A549 (cell line): ENCODE measurements around the gene GTF3C1. TPM values are rescaled to one million over a fixed set of nuclear protein-coding genes. Genes with fewer than 3 reads are reported as not detected.

ENCODE experiments used
- ATAC-seq, 2 experiments: fragments of 200-7000 bp in 1 of 2; fragments of >200 bp in 1 of 2; cut with Nextera tagmentation in 1 of 2; cut with Tn5 transposase in 1 of 2; 3 replicates each; pipeline versions ENCODE4 v1.8.0 to v1.9.1; 2018 to 2020; ENCODE audit warnings: mild to moderate bottlenecking in 1 of 2, moderate library complexity in 1 of 2
- CTCF ChIA-PET: fragments of 300-600 bp; sonication (Branson Sonifier 250); formaldehyde crosslinking; extraction: SDS; loops from one replicate; lab custom pipeline; 2021; ENCODE audit warnings: antibody characterized with exemption, inconsistent platforms; lab: Yijun Ruan, JAX
- POLR2A ChIA-PET: fragments of 350-600 bp; formaldehyde crosslinking; extraction: SDS; loops from one replicate; lab custom pipeline; 2021; ENCODE audit warnings: antibody characterized with exemption, inconsistent platforms; lab: Yijun Ruan, JAX
- DNase-seq, 2 experiments: peaks; one replicate each; pipeline versions ENCODE4 v3.0.0 to v3.0.0-alpha.2; 2011 to 2016; ENCODE audit warnings: low read depth in 1 of 2, low spot score in 1 of 2
- FAIRE-seq: peaks from 2 replicates; lab custom pipeline; 2011; peaks lifted over from hg19 to GRCh38; lab: Jason Lieb, UNC
- H3K27ac ChIP-seq, 2 experiments: fragments of >200 bp; sonication (Bioruptor Twin); formaldehyde crosslinking; 3 replicates each; pipeline ENCODE4 v1.5.1; 2016 to 2017
- H3K4me1 ChIP-seq: fragments of >200 bp; sonication (Bioruptor Twin); formaldehyde crosslinking; 3 replicates; pipeline ENCODE4 v1.6.1; 2016
- H3K4me2 ChIP-seq: fragments of >200 bp; sonication (Bioruptor Twin); formaldehyde crosslinking; 3 replicates; pipeline ENCODE4 v1.6.1; 2016
- H3K4me3 ChIP-seq: fragments of >200 bp; sonication (Bioruptor Twin); formaldehyde crosslinking; 3 replicates; pipeline ENCODE4 v1.5.1; 2016
- H3K9me3 ChIP-seq: fragments of >200 bp; sonication (Bioruptor Twin); formaldehyde crosslinking; 3 replicates; pipeline ENCODE4 v1.6.1; 2016
- CEBPB ChIP-seq, 2 experiments: fragments of >200 bp in 1 of 2; sonication (Bioruptor Twin) in 1 of 2; formaldehyde crosslinking in 1 of 2; IDR thresholded peaks; 2 replicates each; pipeline ENCODE4 v1.6.1; 2012 to 2016
- CHD4 ChIP-seq: fragments of 200-600 bp; sonication (generic); IDR thresholded peaks from 2 replicates; pipeline ENCODE4 v1.6.1; 2016; ENCODE audit warnings: antibody characterized with exemption, mild to moderate bottlenecking, borderline replicate concordance
- EHMT2 ChIP-seq: fragments of 200-600 bp; sonication (generic); IDR thresholded peaks from 2 replicates; pipeline ENCODE4 v1.6.1; 2016; ENCODE audit warnings: antibody characterized with exemption, low read depth, mild to moderate bottlenecking, moderate library complexity
- FOSB ChIP-seq: fragments of 250-450 bp; sonication (Bioruptor Pico); IDR thresholded peaks from 2 replicates; pipeline ENCODE4 v1.5.0; 2020; ENCODE audit warnings: mild to moderate bottlenecking, moderate library complexity
- HDAC2 ChIP-seq: fragments of 200-600 bp; sonication (generic); IDR thresholded peaks from 2 replicates; pipeline ENCODE4 v1.6.1; 2016
- HEYL ChIP-seq: fragments of 250-450 bp; sonication (Bioruptor Pico); IDR thresholded peaks from 2 replicates; pipeline ENCODE4 v1.8.0; 2021; ENCODE audit warnings: mild to moderate bottlenecking, moderate library complexity
- HOXB13 ChIP-seq: fragments of 250-450 bp; sonication (Bioruptor Pico); IDR thresholded peaks from 2 replicates; pipeline ENCODE4 v1.5.0; 2020; ENCODE audit warnings: low read depth, mild to moderate bottlenecking, moderate library complexity
- MYC ChIP-seq: IDR thresholded peaks from 2 replicates; pipeline ENCODE4 v1.6.1; 2012; ENCODE audit warnings: mild to moderate bottlenecking, inconsistent platforms, low read length, improper control_type of control experiment, borderline replicate concordance
- NR3C1 ChIP-seq: fragments of >200 bp; sonication (Bioruptor Twin); formaldehyde crosslinking; IDR thresholded peaks from 3 replicates; pipeline ENCODE4 v1.6.1; 2017
- PHF8 ChIP-seq: fragments of 200-600 bp; sonication (generic); IDR thresholded peaks from 2 replicates; pipeline ENCODE4 v1.6.1; 2016; ENCODE audit warnings: low read depth, mild to moderate bottlenecking, antibody characterized with exemption, moderate library complexity, borderline replicate concordance
- RARB ChIP-seq: fragments of 250-450 bp; sonication (Bioruptor Pico); IDR thresholded peaks from 2 replicates; pipeline ENCODE4 v1.8.0; 2021; ENCODE audit warnings: mild to moderate bottlenecking, moderate library complexity
- RNF2 ChIP-seq: fragments of 200-600 bp; sonication (generic); IDR thresholded peaks from 2 replicates; pipeline ENCODE4 v1.6.1; 2016; ENCODE audit warnings: low read depth, mild to moderate bottlenecking, antibody characterized with exemption, moderate library complexity, borderline replicate concordance
- SMC3 ChIP-seq: fragments of >200 bp; sonication (Bioruptor Twin); formaldehyde crosslinking; IDR thresholded peaks from 3 replicates; pipeline ENCODE4 v1.6.1; 2018; ENCODE audit warnings: inconsistent platforms
- SREBF2 ChIP-seq: fragments of 450-650 bp; IDR thresholded peaks from 2 replicates; pipeline ENCODE4 v1.6.1; 2014; ENCODE audit warnings: mild to moderate bottlenecking, moderate library complexity
- ZC3H11A ChIP-seq: fragments of 450-650 bp; IDR thresholded peaks from 2 replicates; pipeline ENCODE4 v1.6.1; 2014; ENCODE audit warnings: antibody characterized with exemption, mild to moderate bottlenecking
- ZSCAN20 ChIP-seq: fragments of 250-450 bp; sonication (Bioruptor Pico); IDR thresholded peaks from 2 replicates; pipeline ENCODE4 v1.8.0; 2022; ENCODE audit warnings: mild to moderate bottlenecking, moderate library complexity
- WGBS: methylation state at CpG from one replicate; pipeline ENCODE4 v1.1.6; 2017; ENCODE audit errors: missing lambda C conversion rate; 5-methylcytosine and 5-hydroxymethylcytosine counted together
- polyA plus RNA-seq, 4 experiments: library from polyadenylated mRNA; depleted of rRNA in 3 of 4; stranded (reverse); fragments of >200 nt; fragmentation: RNase III in 1 of 4; extraction: RNeasy Plus Mini Kit Qiagen cat#74134 plus additional on column Dnase treatment in 1 of 4; gene quantifications; 2 replicates in 3 of 4; 3 replicates in 1 of 4; pipeline ENCODE4 v1.2.3, GENCODE V29; 2011 to 2017
- TF ChIP-seq, protein P1 (sequence below): fragments of 450-650 bp; IDR thresholded peaks from 2 replicates; pipeline ENCODE4 v1.6.1; 2014; ENCODE audit warnings: antibody characterized with exemption
- TF ChIP-seq, protein P2 (sequence below): IDR thresholded peaks from 2 replicates; pipeline ENCODE4 v1.6.1; 2012
- TF ChIP-seq, protein P3 (sequence below): fragments of >200 bp; sonication (Bioruptor Twin); formaldehyde crosslinking; IDR thresholded peaks from 2 replicates; pipeline ENCODE4 v1.6.1; 2016
- TF ChIP-seq, protein P4 (sequence below): fragments of 150-350 bp; IDR thresholded peaks from 2 replicates; pipeline ENCODE4 v1.6.1; 2014; ENCODE audit warnings: low read depth, mild to moderate bottlenecking, low read length
- TF ChIP-seq, protein P5 (sequence below): IDR thresholded peaks from 2 replicates; pipeline ENCODE4 v1.6.1; 2012
- TF ChIP-seq, protein P6 (sequence below): fragments of 250-450 bp; sonication (Bioruptor Pico); IDR thresholded peaks from 2 replicates; pipeline ENCODE4 v1.5.0; 2020; ENCODE audit warnings: low read depth, mild to moderate bottlenecking, moderate library complexity

GTF3C1 gene
- polyA plus RNA-seq, 2 of the 4 experiments (the other 2 are of a cell fraction): 41.6 to 54.2 TPM

DNA sequence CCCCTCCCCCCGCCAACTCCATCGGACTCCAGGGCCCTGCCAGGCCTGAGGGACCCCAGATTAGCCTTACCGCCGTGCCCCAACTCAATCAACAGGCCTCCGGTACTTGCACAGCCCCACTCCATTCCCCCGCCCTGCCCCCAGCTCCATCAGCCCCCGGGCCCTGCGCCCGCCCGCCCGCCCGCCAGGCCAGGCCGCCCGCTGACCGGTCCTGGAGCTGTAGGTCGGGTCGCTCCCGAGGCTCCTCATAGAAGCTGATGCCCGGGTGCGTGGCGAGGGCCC lies 308 bp downstream of the GTF3C1 start:
- ChIA-PET CTCF (interaction anchor here (1.5 kb wide), 1 partner anchor 13 kb away, joined by 3 read pairs; no protein-coding TSS in a partner anchor), POLR2A (interaction anchor here (0.6 to 1.4 kb wide), 11 partner anchors 9 to 182 kb away, joined by 3 to 10 read pairs (median 4); no protein-coding TSS in a partner anchor)
- H3K4me1 ChIP-seq: peaks cover 31% of the 10 kb centered on the region
- TF ChIP-seq, protein P1, sequence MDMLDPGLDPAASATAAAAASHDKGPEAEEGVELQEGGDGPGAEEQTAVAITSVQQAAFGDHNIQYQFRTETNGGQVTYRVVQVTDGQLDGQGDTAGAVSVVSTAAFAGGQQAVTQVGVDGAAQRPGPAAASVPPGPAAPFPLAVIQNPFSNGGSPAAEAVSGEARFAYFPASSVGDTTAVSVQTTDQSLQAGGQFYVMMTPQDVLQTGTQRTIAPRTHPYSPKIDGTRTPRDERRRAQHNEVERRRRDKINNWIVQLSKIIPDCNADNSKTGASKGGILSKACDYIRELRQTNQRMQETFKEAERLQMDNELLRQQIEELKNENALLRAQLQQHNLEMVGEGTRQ: no peak
- TF ChIP-seq, protein P2, sequence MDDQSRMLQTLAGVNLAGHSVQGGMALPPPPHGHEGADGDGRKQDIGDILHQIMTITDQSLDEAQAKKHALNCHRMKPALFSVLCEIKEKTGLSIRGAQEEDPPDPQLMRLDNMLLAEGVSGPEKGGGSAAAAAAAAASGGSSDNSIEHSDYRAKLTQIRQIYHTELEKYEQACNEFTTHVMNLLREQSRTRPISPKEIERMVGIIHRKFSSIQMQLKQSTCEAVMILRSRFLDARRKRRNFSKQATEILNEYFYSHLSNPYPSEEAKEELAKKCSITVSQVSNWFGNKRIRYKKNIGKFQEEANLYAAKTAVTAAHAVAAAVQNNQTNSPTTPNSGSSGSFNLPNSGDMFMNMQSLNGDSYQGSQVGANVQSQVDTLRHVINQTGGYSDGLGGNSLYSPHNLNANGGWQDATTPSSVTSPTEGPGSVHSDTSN: no peak
- TF ChIP-seq ZC3H11A: no peak
- TF ChIP-seq RARB (CRISPR knock-in tag): no peak
- TF ChIP-seq PHF8: 0 out of 2 replicates have a peak, but pooled peaks have one; percentile 34
- no peak for TF ChIP-seq HEYL (CRISPR knock-in tag)
- TF ChIP-seq, protein P3, sequence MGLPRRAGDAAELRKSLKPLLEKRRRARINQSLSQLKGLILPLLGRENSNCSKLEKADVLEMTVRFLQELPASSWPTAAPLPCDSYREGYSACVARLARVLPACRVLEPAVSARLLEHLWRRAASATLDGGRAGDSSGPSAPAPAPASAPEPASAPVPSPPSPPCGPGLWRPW: no peak
- TF ChIP-seq, protein P4, sequence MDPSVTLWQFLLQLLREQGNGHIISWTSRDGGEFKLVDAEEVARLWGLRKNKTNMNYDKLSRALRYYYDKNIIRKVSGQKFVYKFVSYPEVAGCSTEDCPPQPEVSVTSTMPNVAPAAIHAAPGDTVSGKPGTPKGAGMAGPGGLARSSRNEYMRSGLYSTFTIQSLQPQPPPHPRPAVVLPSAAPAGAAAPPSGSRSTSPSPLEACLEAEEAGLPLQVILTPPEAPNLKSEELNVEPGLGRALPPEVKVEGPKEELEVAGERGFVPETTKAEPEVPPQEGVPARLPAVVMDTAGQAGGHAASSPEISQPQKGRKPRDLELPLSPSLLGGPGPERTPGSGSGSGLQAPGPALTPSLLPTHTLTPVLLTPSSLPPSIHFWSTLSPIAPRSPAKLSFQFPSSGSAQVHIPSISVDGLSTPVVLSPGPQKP: no peak
- peak in 1 of 2 experiments; percentile 43 for DNase-seq
- WGBS: 5% methylated on average over 3 of the region's 21 CpGs
- no peaks in the 10 kb centered on the region for H3K9me3 ChIP-seq
- ATAC-seq: peak; percentile 70 to 77
- peak overlapping the region; percentile 81 for H3K4me3 ChIP-seq
- peak overlapping the region; percentile 71 to 95 for H3K27ac ChIP-seq
- peak overlapping the region; percentile 79 for H3K4me2 ChIP-seq
- no peak for FAIRE-seq

DNA sequence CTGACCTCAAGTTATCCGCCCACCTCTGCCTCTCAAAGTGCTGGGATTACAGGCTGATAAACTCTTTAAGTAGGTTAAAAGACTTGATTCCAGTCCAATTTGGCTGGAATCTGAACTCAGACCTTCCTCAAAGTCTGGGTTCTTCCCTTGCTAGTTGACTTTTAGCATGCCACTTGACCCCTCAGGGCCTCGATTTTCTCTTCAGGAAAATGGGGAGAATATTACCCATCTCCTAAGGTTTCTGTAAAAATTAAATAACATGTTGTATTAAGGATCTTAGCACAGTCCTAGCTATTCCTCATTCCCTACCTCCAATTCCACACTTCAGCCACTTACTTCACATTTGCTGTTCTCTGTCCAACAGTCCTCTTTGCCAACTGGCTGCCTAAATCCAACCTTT lies 1.9 kb downstream of the GTF3C1 start:
- no peaks in the 10 kb centered on the region for H3K9me3 ChIP-seq
- peak overlapping the region; percentile 79 for H3K4me2 ChIP-seq
- 67% methylated on average over 2 of the region's 2 CpGs for WGBS
- ChIA-PET POLR2A (no interaction called here), CTCF (no interaction called here)
- peaks cover 31% of the 10 kb centered on the region for H3K4me1 ChIP-seq
- no peak for FAIRE-seq
- no peak for DNase-seq
- TF ChIP-seq EHMT2: no peak
- H3K4me3 ChIP-seq: no peak overlapping the region
- H3K27ac ChIP-seq: no peak overlapping the region
- no peak for ATAC-seq

DNA sequence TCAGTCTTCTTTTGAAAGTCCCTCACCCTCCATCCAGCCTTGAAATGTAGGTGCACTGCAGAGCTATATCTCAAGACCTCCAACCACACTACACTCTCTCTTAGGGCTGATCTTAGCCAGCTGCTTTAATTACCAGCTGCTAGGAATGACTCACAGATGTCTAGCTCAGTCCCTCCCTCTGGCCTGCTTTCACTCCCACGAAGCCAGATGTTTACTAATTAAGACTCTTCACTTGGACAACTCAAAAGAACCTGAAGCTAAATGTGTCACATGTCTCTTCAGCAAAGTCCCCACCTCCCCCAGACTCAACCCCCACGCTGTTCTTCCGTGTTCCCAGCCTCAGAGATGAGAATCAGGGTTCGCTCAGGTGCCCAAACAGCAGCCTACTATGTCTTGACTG lies 2.6 kb downstream of the GTF3C1 start:
- DNase-seq: no peak
- CTCF ChIA-PET: no interaction called here
- H3K9me3 ChIP-seq: no peaks in the 10 kb centered on the region
- no peak overlapping the region for H3K27ac ChIP-seq
- POLR2A ChIA-PET: no interaction called here
- no peak overlapping the region for H3K4me3 ChIP-seq
- 89% methylated on average over 4 of the region's 4 CpGs for WGBS
- H3K4me1 ChIP-seq: peaks cover 31% of the 10 kb centered on the region
- no peak for FAIRE-seq
- ATAC-seq: no peak
- TF ChIP-seq FOSB (CRISPR knock-in tag) (no peak), HOXB13 (CRISPR knock-in tag) (no peak), RARB (CRISPR knock-in tag) (no peak), SREBF2 (no peak)
- TF ChIP-seq, protein P5, sequence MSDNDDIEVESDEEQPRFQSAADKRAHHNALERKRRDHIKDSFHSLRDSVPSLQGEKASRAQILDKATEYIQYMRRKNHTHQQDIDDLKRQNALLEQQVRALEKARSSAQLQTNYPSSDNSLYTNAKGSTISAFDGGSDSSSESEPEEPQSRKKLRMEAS: no peak
- TF ChIP-seq, protein P1: no peak
- peak overlapping the region; percentile 79; the same call in 1 of the 3 replicates for H3K4me2 ChIP-seq

DNA sequence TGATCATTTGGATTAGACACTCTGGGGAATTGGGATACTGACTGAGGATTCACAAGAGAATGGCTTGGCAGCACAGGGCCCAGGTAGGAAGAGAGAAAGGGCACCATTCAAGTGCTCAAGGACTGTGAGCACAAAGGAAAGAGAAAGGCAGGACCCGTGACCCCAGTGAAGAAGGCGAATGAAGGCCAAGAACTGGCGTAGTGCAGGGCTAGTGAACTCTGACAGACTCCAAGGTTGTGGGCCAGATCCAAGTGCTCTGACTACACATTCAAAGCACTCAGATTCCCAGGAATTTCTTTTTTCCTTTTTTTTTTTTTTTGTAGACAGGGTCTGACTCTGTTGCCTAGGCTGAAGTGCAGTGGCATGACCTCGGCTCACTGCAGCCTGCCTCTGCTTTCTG lies 5.0 kb downstream of the GTF3C1 start:
- no peak for DNase-seq
- FAIRE-seq: no peak
- ChIA-PET POLR2A (no interaction called here), CTCF (no interaction called here)
- peaks cover 21% of the 10 kb centered on the region for H3K4me1 ChIP-seq
- no peak for ATAC-seq
- H3K27ac ChIP-seq: no peak overlapping the region
- 89% methylated on average over 4 of the region's 4 CpGs for WGBS
- H3K4me2 ChIP-seq: no peak overlapping the region
- no peaks in the 10 kb centered on the region for H3K9me3 ChIP-seq
- no peak overlapping the region for H3K4me3 ChIP-seq
- TF ChIP-seq, protein P2: no peak
- TF ChIP-seq NR3C1 (no peak), ZSCAN20 (CRISPR knock-in tag) (no peak), EHMT2 (no peak), HEYL (CRISPR knock-in tag) (no peak), FOSB (CRISPR knock-in tag) (no peak), HDAC2 (no peak), MYC (no peak), SMC3 (no peak), CEBPB (IDR thresholded peaks at IDR 0.05) (no peak), CHD4 (no peak), RNF2 (no peak)
- TF ChIP-seq, protein P1: no peak
- TF ChIP-seq, protein P6, sequence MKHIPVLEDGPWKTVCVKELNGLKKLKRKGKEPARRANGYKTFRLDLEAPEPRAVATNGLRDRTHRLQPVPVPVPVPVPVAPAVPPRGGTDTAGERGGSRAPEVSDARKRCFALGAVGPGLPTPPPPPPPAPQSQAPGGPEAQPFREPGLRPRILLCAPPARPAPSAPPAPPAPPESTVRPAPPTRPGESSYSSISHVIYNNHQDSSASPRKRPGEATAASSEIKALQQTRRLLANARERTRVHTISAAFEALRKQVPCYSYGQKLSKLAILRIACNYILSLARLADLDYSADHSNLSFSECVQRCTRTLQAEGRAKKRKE (CRISPR knock-in tag): no peak
